G401 (cell line): ENCODE data around the gene CHMP4A. TPM values are rescaled to one million over a fixed set of nuclear protein-coding genes. Genes with fewer than 3 reads are reported as not detected.

Experiments
- DNase-seq: peaks from one replicate; pipeline ENCODE4 v3.0.0-alpha.2; 2015; ENCODE audit warnings: low spot score
- in situ Hi-C: cut with HindIII; loops from 2 replicates; pipeline ENCODE4 v1.10.0; 2016; ENCODE audit warnings: low sequenced_read_pairs, mixed read lengths
- total RNA-seq: library from RNA; depleted of rRNA; stranded (reverse); fragments of >200 nt; shearing (Covaris generic); gene quantifications from 2 replicates; pipeline ENCODE4 v1.2.3, GENCODE V29; 2014

The CHMP4A gene
- total RNA-seq, 1 experiment from 2014 or later, result 30.8 TPM

DNA sequence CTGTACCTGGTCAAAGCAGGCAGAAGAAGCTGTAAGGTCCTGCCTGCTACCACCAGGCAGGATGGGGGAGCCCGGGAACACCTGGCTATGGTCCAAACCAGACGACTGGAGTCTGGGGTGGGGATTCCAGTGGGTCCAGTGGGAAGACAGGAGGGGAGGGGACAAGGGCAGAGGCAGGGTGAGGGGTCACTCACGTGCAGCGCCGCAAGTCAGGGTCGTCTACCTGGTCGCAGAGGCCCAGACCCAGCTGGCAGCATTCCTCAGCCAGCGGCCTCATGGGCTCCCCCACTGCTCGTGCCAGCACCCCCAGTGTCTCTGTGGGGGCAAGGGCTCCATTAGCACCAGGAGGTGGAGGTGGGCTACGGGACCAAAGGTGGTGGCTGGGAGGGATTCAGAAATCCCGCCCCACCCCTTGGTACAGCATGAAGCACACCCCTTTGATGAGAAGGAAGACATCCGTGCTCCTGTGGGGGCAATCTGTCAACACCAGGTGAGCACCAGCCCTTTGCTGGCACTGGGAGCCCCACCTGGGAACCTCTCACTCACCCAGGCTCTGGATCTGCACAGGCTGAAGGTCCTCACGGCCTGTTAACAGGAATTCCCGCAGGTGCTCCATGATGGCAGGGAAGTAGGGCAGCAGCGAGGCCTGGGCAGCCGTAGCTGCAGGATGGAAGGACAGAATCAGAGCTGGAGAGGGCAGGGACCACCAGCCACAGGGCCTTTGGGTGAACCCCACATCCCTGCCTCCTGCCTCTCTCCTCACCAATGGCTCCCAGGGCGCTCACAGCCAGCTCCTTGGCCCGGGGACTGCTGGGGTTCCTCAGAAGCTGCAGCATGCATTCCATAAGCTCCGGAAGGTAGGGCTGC, 29.0 kb downstream of the CHMP4A start:
- in situ Hi-C loops, result no loop called here
- no peak for DNase-seq

DNA sequence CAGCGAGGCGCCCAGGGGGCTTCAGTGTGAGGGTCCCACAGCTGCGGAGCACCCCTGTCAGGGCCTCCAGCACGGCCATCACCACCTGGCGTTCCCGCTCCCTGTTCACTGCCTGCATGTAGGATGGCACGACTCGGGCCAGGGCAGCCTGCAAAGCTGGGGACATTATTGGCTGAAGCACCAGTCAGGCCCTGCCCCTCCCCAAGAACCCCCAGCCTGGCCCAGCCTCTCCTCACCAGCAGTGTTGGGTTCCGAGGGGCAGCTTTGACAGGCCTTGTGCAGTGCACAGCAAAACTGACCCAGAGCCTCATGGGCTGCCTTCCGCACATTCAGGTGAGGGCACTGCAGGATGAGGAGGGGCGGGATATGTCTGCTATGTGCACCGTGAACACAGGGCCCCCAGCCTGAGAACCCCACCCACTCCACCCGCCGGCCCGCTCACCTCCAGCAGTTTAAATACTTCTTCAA, 30.2 kb downstream of the CHMP4A start:
- in situ Hi-C loops, result no loop called here
- DNase-seq, result no peak

- in situ Hi-C loops, result no loop called here
- no peak for DNase-seq
Observed at GRCh38 chr14:24182110-24182882, 31.0 kb downstream of the CHMP4A start.

- no peak for DNase-seq
- in situ Hi-C loops, result no loop called here
Observed at GRCh38 chr14:24181371-24182077, 31.8 kb downstream of the CHMP4A start.

DNA sequence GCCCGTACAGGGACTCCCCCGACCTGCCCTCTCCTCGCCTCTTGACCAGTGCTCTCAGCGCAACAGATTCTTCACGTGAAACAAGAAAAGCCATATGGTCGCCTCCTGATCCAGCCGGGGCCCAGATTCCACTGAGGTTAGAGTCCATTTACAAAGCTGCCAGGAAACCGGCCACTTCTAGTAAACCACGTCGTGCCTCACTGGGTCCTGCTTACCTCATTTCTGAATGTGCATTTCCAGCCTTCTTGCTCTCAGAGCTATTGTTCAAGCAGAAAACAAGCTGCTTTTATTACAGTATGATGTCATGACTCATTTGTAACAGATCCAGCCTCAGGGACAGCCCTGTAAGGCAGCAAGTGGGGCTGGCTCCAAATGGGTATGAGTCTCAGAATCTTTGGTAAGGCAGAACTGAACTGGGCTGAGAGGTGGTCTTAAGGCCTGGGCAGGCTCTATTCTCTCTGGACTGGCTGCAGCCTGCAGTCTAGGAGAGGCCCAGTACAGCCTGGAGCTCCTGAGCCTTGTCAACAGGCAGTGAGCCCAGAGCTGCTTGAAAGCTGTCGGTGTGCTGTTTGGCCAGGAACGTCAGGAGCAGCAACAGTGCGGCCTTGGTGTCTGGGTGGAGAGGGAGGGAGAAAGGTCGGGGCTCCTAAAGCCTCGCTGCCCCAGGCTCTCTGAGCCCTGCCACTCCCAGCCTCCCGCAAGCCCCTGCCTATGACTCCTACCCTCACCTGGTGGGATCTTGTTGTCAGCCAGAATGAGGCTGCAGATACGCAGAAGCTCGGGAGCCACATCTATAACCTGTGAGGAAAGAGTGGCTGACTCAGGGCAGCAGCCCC, 33.1 kb downstream of the CHMP4A start:
- in situ Hi-C loops, result no loop called here

GRCh38 chr14:24179294-24179960, 33.9 kb downstream of the CHMP4A start:
- DNase-seq, result no peak
- in situ Hi-C loops, result no loop called here

More for the DNA sequence above, 33.1 kb downstream of the CHMP4A start:
- peak; percentile 61 for DNase-seq

DNA sequence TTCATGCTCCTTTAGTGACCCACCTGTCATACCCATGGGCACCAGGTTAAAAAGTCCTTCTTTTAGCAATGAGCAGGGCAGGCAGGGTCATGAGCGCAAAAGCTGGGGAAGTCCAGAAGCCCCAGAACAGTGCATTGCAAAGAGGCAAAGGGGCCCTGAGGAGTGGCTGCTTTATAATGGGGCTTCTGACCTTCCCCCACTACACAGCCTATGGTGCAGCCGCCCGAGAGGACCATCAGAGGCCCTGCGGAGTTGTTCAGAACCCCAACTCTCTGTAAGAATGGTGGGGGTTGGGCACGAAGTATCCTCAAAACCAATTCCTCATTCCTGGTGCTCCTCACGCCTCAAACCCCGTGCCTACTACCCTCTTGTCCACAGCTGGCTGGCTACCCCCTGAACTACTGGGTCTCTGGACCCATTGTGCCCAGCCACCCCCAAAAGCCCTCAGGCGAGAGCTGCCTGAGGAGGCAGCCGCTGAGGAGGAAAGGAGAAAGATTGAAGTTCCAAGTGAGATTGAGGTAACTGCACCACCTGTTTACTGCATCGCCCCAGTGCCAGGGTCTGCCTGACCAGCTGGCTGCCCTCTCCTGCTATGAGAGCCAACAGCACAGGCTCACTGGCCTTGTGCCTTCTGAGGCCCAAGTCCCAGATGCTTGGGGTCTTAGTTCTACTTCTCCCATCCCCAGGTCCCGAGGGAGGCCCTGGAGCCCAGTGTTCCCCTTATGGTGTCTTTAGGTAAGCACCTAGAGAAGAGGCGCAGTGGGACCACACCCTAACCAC, 34.7 kb downstream of the CHMP4A start:
- in situ Hi-C loops, result no loop called here
- DNase-seq, result no peak

GRCh38 chr14:24177891-24178290, 35.4 kb downstream of the CHMP4A start:
- in situ Hi-C loops, result no loop called here
- no peak for DNase-seq

GRCh38 chr14:24177041-24177825, 36.1 kb downstream of the CHMP4A start:
- in situ Hi-C loops, result no loop called here
- DNase-seq, result no peak

- DNase-seq, result no peak
- in situ Hi-C loops, result no loop called here
Observed at GRCh38 chr14:24176599-24176998, 36.7 kb downstream of the CHMP4A start.

DNA sequence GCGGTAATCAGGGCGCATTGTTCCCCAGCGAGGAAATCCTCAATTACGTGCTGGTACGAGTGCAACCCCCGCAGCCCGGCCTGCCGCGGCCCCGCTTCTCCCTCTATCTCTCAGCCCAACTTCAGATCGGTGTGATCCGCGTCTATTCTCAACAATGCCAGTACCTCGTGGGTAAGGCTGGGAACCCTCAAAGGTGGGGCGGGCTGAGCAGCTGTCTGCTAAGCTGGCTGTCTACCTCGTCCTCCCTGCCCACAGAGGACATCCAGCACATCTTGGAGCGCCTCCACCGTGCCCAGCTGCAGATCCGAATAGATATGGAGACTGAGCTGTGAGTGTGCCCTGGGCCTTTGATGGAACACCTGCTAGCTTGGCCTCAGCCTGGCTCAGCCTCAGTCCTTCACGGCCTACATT, 40.4 kb downstream of the CHMP4A start:
- in situ Hi-C loops, result no loop called here
- peak; percentile 43 for DNase-seq

- in situ Hi-C loops, result no loop called here
- DNase-seq, result peak; percentile 39
Observed at GRCh38 chr14:24172261-24172860, 40.9 kb downstream of the CHMP4A start.

DNA sequence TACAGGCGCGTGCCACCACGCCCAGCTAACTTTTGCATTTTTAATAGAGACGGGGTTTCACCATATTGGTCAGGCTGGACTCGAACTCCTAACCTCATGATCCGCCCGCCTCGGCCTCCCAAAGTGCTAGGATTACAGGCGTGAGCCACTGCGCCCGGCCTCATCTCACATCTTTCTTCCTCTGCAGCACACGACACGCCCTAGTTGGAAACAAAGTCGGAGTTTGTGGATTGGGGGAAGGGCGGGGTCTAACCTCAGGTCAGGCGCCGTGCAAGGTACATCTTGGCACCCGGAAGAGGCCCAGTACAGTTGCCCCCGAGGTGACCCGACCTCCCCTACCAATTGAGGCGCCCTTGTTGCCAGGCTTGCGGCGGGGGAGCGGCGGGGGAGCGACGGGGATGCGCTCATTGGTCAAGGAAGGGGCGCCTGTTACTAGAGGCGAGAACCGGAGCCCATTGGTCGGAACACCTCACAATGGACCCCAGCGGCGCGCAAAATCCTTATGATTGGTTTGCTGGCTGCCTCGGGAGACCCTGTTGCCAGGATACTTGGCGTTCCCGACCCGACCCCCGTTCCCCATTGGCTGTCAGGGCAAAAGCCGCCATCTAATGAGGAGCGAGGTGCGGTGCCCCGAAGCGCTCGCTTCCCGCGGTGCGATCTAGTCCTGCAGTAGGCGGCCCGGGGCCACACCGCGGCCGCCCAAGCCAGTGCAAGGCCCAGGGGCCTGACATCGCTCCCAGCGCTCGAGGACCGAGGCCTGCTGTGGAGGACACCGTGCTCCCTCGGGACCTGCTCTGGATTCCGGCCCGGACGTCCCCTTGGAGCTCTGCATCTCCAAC, 41.6 kb downstream of the CHMP4A start, which contains the start of gene REC8:
TSS of gene REC8 (plus strand) at position 659 of the 839 bp plus-strand sequence. CDS start 473 bp downstream, outside the sequence.
- DNase-seq, result peak; percentile 97

DNA sequence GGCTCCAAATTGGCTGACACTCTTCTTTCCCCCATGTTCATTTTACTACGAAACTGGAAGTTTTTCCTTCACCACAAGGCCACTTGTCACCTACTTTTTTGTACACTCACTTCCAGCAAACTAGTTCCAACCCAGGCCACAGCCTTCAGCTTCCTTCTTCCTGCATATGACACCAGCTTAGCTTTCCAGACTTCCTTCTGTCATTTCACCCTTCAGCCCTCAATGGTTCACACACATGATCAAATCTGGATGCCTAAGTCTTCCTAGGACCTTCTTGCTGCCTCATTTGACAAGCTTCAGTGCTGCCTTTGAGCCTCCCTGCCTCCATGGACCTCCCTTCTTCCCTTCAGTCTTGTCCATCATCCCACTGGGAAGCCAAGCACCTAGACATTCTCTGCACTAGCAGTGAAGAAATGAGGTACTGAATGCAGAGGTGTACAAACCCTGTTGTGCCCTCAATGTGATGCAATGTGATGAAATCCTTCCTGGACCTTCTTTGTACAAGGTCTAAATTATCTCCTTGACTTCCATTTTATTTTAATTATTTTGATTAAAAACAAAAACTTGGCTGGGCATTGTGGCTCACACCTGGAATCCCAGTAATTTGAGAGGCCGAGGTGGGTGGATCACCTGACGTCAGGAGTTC, 45.7 kb downstream of the CHMP4A start:
- in situ Hi-C loops, result no loop called here
- no peak for DNase-seq

More for the DNA sequence above, 41.6 kb downstream of the CHMP4A start, which contains the start of gene REC8:
- in situ Hi-C loops, result no loop called here

- in situ Hi-C loops, result no loop called here
- no peak for DNase-seq
Observed at GRCh38 chr14:24165785-24166184, 47.5 kb downstream of the CHMP4A start.
